NCI-H1436 treated with DMSO at 0.1 percent for 48 hours (cell line): Measurements from ENCODE around the gene OTOGL.
"Not testable (repeated sequence)": the region's sequence is repeated elsewhere in the genome, so short reads cannot be mapped to it uniquely, and the experiment has no call there.

Experiments
- DNase-seq: peaks from one replicate; lab custom pipeline; 2025; lab: John Stamatoyannopoulos, UW

The OTOGL gene

GRCh38 chr12:80273144-80273543 is 173.8 kb downstream of the OTOGL start:
- no peak for DNase-seq

- DNase-seq: no peak
These were observed 178.4 kb downstream of the OTOGL start for GRCh38 chr12:80277732-80278131.

GRCh38 chr12:80282226-80282625 is 182.9 kb downstream of the OTOGL start:
- no peak for DNase-seq

- DNase-seq: no peak
These were observed 183.4 kb downstream of the OTOGL start for GRCh38 chr12:80282761-80283160.

- DNase-seq: no peak
These were observed 191.9 kb downstream of the OTOGL start for GRCh38 chr12:80291108-80291754.

GRCh38 chr12:80293347-80293746 is 194.0 kb downstream of the OTOGL start:
- no peak for DNase-seq

- peak; percentile 20 for DNase-seq
These were observed 194.4 kb downstream of the OTOGL start for GRCh38 chr12:80293759-80294158.

- no peak for DNase-seq
These were observed 199.9 kb downstream of the OTOGL start for GRCh38 chr12:80299219-80299618.

GRCh38 chr12:80299976-80300375 is 200.6 kb downstream of the OTOGL start:
- DNase-seq: no peak

GRCh38 chr12:80307436-80307835 is 208.1 kb downstream of the OTOGL start:
- DNase-seq: not testable (repeated sequence)

GRCh38 chr12:80313209-80313608 is 213.9 kb downstream of the OTOGL start:
- DNase-seq: no peak

GRCh38 chr12:80314741-80315140 is 215.4 kb downstream of the OTOGL start:
- DNase-seq: no peak

- DNase-seq: no peak
These were observed 216.9 kb downstream of the OTOGL start for GRCh38 chr12:80316222-80316621.

- no peak for DNase-seq
These were observed 218.0 kb downstream of the OTOGL start for GRCh38 chr12:80317307-80317706.

- no peak for DNase-seq
These were observed 218.6 kb downstream of the OTOGL start for GRCh38 chr12:80317899-80318298.

- no peak for DNase-seq
These were observed 220.9 kb downstream of the OTOGL start for GRCh38 chr12:80320121-80320678.

GRCh38 chr12:80321653-80322052 is 222.3 kb downstream of the OTOGL start:
- no peak for DNase-seq

GRCh38 chr12:80325167-80325959 is 226.0 kb downstream of the OTOGL start:
- DNase-seq: no peak

GRCh38 chr12:80332827-80333226 is 233.5 kb downstream of the OTOGL start:
- DNase-seq: no peak

- no peak for DNase-seq
These were observed 253.1 kb downstream of the OTOGL start for GRCh38 chr12:80352474-80352873.

- DNase-seq: no peak
These were observed 253.9 kb downstream of the OTOGL start for GRCh38 chr12:80353254-80353653.

GRCh38 chr12:80356097-80356496 is 256.8 kb downstream of the OTOGL start:
- DNase-seq: no peak

- DNase-seq: no peak
These were observed 260.4 kb downstream of the OTOGL start for GRCh38 chr12:80359703-80360102.
